Right lobe of liver (tissue), 6 donors: ENCODE results near the gene CCDC120. TPM values are rescaled to one million over a fixed set of nuclear protein-coding genes. Genes with fewer than 3 reads are reported as not detected.

Experiments used
- ATAC-seq, 4 donors: fragments of 200-7000 bp; cut with Tn5 transposase; one replicate each; pipeline ENCODE4 v1.9.1; 2020; ENCODE audit warnings: mild to moderate bottlenecking in 4 of 4, moderate library complexity in 4 of 4
- DNase-seq, 3 donors: peaks; one replicate each; pipeline ENCODE4 v3.0.0-alpha.2; 2020
- H3K27ac ChIP-seq, 3 donors: fragments of 200-600 bp; one replicate each; pipeline ENCODE4 v1.8.0; 2022
- H3K27me3 ChIP-seq, 2 donors: fragments of 200-600 bp; one replicate each; pipeline ENCODE4 v1.8.0; 2022
- H3K36me3 ChIP-seq, 4 donors: fragments of 200-600 bp; sonication (generic) in 1 of 4; one replicate each; pipeline versions ENCODE4 v1.5.1 to v1.8.0; 2017 to 2022; ENCODE audit warnings: control low read depth in 1 of 4
- H3K4me1 ChIP-seq, 4 donors: fragments of 200-600 bp; sonication (generic) in 1 of 4; one replicate each; pipeline versions ENCODE4 v1.5.1 to v1.8.0; 2017 to 2022; ENCODE audit warnings: control low read depth in 1 of 4
- H3K4me3 ChIP-seq, 3 donors: fragments of 200-600 bp; one replicate each; pipeline ENCODE4 v1.8.0; 2022
- H3K9me3 ChIP-seq, 4 donors: fragments of 200-600 bp; sonication (generic) in 1 of 4; one replicate each; pipeline versions ENCODE4 v1.5.1 to v1.8.0; 2017 to 2022; ENCODE audit warnings: control low read depth in 1 of 4
- POLR2A ChIP-seq: fragments of 450-650 bp; IDR thresholded peaks from one replicate; pipeline ENCODE4 v1.6.1; 2017; ENCODE audit warnings: antibody characterized with exemption, mild to moderate bottlenecking
- WGBS: methylation state at CpG from one replicate; pipeline ENCODE4 v1.1.6; 2018; ENCODE audit warnings: low coverage, low lambda C conversion rate; ENCODE audit not compliant: insufficient coverage; ENCODE audit errors: missing lambda C conversion rate; 5-methylcytosine and 5-hydroxymethylcytosine counted together
- intact Hi-C, 2 donors: fragments of 100-400 bp; cut with DNase I; formaldehyde crosslinking; loops; one replicate each; pipeline versions ENCODE4 v1.11.2 to v1.14.1; 2022
- total RNA-seq, 6 experiments: library from RNA; depleted of rRNA in 2 of 6; stranded (reverse); fragments of >200 nt in 2 of 6; fragmentation: NEBNext Ultra II Directional in 3 of 6; extraction: Animal tissue kit (Norgen Biotek cat#: 25700) in 3 of 6; gene quantifications; one replicate each; pipeline versions ENCODE4 v1.1.0 to v1.2.4, GENCODE V29; 2016 to 2023
- TF ChIP-seq, protein P1 (sequence below), 4 donors: fragments of 200-600 bp in 3 of 4; fragments of 450-650 bp in 1 of 4; IDR thresholded peaks; one replicate each; pipeline versions ENCODE4 v1.5.1 to v1.8.0; 2016 to 2022; ENCODE audit warnings: antibody characterized with exemption in 4 of 4, mild to moderate bottlenecking in 2 of 4
- donor health status: DM: no; HTN: yes; CAD: no.
- donor health status: DM: no; HTN: no; CAD: no.
- donor health status: DM: no; HTN: no; CAD: no.
- donor health status: DM: no; HTN: yes; CAD: no.
- donor health status: DM: no; HTN: yes; CAD: no.

Gene CCDC120
- total RNA-seq, 6 experiments from 2014 or later: 3.3 to 12.1 (median 4.5) TPM

DNA sequence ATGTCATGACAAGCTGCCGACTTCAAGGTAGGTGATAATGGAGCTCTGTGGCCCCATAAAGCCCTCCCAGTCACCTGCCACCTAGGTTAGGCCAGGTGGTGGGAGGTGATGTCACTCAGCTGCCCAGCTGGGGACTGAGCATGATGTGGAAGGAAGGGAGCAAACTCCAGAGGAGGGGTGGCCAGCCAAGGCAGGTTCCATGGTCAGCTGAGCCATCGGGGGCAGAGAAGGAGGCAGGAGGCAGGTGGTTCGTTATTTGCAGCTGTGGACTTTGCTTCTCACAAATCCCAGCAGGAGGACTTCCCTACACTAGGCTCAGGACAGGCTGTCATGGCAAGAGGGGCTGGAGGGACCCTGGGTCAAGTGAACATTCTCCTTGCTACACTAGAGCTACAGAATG, 2.1 kb downstream of the CCDC120 start:
- TF ChIP-seq POLR2A: no peak
- TF ChIP-seq, protein P1, sequence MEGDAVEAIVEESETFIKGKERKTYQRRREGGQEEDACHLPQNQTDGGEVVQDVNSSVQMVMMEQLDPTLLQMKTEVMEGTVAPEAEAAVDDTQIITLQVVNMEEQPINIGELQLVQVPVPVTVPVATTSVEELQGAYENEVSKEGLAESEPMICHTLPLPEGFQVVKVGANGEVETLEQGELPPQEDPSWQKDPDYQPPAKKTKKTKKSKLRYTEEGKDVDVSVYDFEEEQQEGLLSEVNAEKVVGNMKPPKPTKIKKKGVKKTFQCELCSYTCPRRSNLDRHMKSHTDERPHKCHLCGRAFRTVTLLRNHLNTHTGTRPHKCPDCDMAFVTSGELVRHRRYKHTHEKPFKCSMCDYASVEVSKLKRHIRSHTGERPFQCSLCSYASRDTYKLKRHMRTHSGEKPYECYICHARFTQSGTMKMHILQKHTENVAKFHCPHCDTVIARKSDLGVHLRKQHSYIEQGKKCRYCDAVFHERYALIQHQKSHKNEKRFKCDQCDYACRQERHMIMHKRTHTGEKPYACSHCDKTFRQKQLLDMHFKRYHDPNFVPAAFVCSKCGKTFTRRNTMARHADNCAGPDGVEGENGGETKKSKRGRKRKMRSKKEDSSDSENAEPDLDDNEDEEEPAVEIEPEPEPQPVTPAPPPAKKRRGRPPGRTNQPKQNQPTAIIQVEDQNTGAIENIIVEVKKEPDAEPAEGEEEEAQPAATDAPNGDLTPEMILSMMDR (IDR thresholded peaks at IDR 0.05): no peak
- Histone ChIP-seq H3K4me3 (no peak overlapping the region), H3K36me3 (no peaks in the 10 kb centered on the region), H3K9me3 (no peaks in the 10 kb centered on the region), H3K27me3 (no peaks in the 10 kb centered on the region), H3K4me1 (no peaks in the 10 kb centered on the region), H3K27ac (no peak overlapping the region)
- ATAC-seq (peak in 1 of 4 donors; percentile 39), DNase-seq (no peak)
- 56% methylated on average over 3 of the region's 3 CpGs for WGBS
- intact Hi-C loops: no loop called here

GRCh38 chrX:49061490-49061889, 2.7 kb downstream of the CCDC120 start:
- Histone ChIP-seq H3K27me3 (no peaks in the 10 kb centered on the region), H3K27ac (no peak overlapping the region), H3K4me1 (no peaks in the 10 kb centered on the region), H3K9me3 (no peaks in the 10 kb centered on the region), H3K4me3 (no peak overlapping the region), H3K36me3 (no peaks in the 10 kb centered on the region)
- ATAC-seq: no peak
- no peak for TF ChIP-seq POLR2A
- TF ChIP-seq, protein P1 (IDR thresholded peaks at IDR 0.05): no peak
- DNase-seq: no peak
- 65% methylated on average over 5 of the region's 7 CpGs for WGBS
- intact Hi-C loops: no loop called here

DNA sequence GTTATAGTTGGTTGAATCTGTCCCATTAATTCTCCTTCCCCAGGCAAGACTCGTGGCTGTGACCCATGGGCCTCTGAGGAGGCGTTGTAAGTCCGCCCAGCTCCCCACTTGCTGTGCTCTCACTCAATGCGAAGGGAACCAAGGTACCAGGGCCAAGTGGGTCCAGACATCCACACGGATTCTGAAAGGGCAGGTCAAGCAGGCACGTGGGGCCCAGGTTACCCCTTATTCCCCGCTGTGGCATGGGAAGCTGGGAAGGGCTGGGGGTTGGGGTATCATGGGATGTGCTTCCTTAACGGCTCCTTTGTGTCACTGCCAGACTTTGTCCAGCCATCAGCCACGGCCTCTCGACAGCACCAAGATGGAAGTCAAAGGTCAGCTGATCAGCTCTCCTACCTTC, 3.1 kb downstream of the CCDC120 start:
- Histone ChIP-seq H3K4me1 (no peaks in the 10 kb centered on the region), H3K4me3 (no peak overlapping the region), H3K27me3 (no peaks in the 10 kb centered on the region), H3K36me3 (no peaks in the 10 kb centered on the region), H3K27ac (no peak overlapping the region), H3K9me3 (no peaks in the 10 kb centered on the region)
- WGBS: 76% methylated on average over 5 of the region's 10 CpGs
- intact Hi-C loops: no loop called here
- TF ChIP-seq POLR2A: no peak
- TF ChIP-seq, protein P1 (IDR thresholded peaks at IDR 0.05): no peak
- ATAC-seq: no peak
- no peak for DNase-seq

DNA sequence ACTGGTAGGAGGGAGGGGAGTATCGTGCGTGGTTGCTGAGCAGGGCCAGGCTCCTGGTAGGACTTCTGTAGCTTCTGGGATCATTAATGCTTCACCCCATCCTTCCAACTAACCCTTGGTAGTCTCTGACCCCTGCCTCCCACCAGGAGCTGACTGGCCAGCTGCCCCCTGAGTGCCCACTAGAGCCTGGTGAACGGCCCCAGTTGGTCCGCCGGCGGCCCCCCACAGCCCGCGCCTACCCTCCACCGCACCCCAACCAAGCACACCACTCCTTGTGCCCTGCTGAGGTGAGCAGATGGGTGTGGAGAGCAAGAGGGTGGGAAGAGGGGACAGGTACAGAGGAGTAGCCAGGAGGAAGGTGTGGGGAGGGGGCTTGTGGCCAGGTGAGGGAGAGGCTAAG, 4.9 kb downstream of the CCDC120 start:
- DNase-seq (no peak), ATAC-seq (no peak)
- Histone ChIP-seq H3K36me3 (no peaks in the 10 kb centered on the region), H3K27ac (no peak overlapping the region), H3K4me1 (no peaks in the 10 kb centered on the region), H3K27me3 (no peaks in the 10 kb centered on the region), H3K9me3 (no peaks in the 10 kb centered on the region), H3K4me3 (no peak overlapping the region)
- TF ChIP-seq, protein P1 (IDR thresholded peaks at IDR 0.05): no peak
- TF ChIP-seq POLR2A: no peak
- WGBS: 95% methylated on average over 6 of the region's 9 CpGs
- intact Hi-C loops: no loop called here

DNA sequence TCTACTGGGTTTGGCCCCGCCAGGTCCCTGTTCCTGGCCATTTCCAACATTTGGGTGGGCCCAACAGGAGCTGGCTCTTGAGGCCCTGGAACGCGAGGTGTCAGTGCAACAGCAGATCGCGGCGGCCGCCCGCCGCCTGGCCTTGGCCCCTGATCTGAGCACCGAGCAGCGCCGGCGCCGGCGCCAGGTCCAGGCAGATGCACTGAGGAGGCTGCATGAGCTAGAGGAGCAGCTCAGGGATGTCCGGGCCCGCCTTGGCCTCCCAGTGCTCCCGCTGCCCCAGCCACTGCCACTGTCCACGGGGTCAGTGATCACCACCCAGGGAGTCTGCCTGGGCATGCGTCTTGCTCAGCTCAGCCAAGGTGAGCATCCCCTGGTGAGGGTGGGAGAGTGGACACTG, 5.5 kb downstream of the CCDC120 start:
- H3K27me3 ChIP-seq: no peaks in the 10 kb centered on the region
- no peak overlapping the region for H3K4me3 ChIP-seq
- DNase-seq (no peak), ATAC-seq (no peak)
- no CpG with 5 or more reads among the region's 20 CpGs for WGBS
- intact Hi-C loops: no loop called here
- H3K27ac ChIP-seq: no peak overlapping the region
- no peaks in the 10 kb centered on the region for H3K9me3 ChIP-seq
- no peaks in the 10 kb centered on the region for H3K4me1 ChIP-seq
- no peak for TF ChIP-seq POLR2A
- TF ChIP-seq, protein P1 (IDR thresholded peaks at IDR 0.05): no peak
- no peaks in the 10 kb centered on the region for H3K36me3 ChIP-seq
